HG02763 (cell line): ENCODE data around the gene PRKG1.

Source experiments
- ATAC-seq: cut with Tn5 transposase; IDR thresholded peaks from one replicate; pipeline ENCODE4 v1.9.1; 2021; ENCODE audit warnings: mild to moderate bottlenecking, moderate library complexity; ENCODE audit not compliant: unreplicated experiment

The PRKG1 gene

DNA sequence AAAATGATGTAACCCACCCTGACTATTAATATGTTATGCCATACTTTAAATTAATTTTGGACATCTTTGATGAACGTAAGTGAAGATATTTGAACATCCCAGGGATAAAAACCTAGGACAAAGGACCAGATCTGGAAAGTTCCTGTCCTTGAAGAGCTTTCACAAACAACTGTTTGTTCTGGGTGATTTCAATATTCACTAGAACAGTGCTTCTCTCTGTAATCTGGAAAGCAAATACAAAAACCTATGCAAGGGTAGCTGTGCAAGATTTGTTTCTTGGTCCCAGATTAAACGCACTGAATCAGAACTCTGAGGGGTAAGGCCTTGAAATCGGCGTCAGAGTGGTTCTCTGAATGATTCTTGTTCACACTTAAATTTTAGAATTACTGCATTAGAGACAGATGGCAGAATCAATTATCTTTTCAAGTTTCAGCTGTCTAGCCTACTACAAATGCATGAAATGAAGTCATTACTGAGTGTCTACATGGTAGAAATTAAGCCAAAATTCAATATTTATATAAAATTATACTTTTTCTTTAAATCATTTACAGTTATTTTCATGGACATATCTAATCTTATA lies 694.7 kb downstream of the PRKG1 start:
- ATAC-seq: no peak

DNA sequence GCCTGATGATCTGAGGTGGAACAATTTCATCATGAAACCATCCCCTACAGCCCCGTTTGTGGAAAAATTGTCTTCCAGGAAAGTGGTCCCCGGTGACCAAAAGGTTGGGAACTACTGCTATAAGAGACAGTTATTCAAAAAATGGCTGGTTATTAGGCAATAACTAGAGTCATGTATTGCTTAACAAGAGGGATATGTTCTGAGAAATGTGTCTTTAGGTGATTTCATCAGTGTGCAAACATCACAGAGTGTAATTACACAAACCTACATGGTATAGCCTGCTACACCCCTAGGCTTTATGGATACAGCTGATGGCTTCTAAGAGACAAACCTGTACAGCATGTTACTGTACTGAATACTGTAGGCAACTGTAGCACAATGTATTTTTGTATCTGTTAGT lies 696.4 kb downstream of the PRKG1 start:
- ATAC-seq: no peak

DNA sequence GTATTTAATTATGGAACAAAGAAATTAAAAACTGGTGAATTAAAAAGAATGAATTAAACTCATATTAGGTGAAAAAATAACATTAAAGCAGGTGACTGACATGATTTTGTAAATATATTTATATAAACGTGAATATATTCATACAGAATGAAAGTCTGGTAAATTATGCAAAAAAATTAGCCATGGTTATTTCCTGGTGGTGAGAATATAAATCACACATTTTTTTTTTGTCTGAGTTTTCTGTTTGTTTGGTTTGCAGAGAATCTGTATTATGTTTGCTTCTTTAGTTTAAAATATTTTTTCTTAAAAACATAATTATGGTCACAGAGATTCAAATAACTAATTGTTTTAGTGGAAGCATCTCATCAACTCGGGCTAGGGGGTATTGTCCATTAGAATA lies 698.1 kb downstream of the PRKG1 start:
- no peak for ATAC-seq

DNA sequence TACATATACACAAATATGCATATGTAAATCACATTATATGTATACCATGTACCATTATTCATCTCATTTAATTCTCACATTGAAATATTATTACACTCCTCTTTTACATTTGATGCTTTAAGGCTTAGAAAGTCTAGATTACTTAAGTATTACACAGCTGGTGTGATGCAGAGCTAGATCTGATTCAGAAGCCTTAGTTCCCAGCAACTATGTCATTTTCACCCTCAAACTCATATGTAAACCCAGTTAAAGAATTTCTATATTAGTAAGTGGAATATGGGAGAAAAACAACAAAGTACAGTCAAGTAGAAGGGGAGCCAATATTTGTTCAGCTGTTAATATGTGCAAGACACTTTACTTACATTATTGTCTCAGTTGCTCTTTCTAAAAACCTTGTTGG lies 699.4 kb downstream of the PRKG1 start:
- no peak for ATAC-seq

DNA sequence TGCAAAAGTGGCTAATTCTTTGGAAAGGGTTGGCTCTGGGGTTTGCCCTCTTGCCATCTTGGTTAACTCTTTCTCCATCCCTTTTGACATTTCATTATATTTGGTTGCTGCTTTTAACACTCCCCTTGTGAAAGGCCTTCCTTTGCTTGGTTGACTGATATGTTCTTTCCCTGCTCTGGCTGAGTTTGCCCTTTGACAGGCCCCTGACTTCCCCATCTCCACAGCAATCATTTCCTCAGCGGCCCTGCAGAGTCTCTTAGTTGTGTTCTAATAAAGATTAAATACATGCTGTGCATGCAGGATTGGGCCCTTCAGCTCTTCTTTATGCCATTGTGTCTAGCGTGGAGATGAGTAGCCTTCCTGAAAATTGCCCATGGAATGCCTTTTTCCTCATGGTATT lies 709.7 kb downstream of the PRKG1 start:
- ATAC-seq: no peak

DNA sequence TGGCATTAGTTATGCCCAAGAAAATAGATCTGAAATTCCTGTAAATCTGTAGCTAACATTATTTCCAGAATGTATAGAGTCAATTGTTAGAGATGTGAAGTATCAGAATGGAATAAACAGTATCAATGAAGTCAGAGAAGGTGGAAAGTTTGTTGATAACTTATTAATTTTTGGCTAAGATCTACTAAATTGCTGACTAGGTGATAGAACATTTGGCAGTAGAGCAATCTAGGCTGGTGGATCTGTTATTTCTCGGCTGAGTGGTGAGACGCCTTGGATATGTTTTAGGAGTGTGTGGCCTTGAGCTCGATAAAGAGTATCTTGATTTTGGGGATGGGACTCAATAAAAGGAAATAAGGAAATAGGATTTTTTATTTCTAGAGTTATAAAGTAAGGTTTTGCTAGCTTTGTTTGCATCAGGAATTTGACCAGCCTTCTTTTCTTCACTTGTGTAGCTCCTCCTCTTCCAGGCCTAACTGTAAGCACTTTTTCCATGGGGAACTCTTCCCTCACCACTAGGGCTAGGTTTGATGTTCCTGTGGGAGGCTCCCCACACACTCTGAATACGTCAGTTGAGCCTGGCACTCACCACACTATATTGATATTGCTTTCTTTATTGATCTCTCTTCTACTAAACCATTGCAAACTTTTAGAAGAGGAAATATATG lies 711.9 kb downstream of the PRKG1 start:
- ATAC-seq: no peak

DNA sequence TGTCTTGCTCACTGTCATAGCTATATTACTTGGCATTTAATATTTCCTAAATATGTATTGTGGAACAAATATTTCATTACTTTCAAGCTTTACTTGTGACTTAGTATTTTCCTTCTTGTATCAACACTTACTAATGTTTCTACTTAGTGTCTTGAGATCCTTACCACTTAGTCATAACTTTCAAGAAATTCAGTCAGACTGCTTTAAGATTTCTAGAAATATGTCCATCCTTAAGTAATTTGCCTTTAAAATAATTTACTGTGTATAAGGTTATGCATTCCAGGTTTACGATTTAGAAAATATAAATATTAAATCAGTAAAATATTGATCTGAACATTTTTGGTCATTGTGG lies 712.4 kb downstream of the PRKG1 start:
- no peak for ATAC-seq

DNA sequence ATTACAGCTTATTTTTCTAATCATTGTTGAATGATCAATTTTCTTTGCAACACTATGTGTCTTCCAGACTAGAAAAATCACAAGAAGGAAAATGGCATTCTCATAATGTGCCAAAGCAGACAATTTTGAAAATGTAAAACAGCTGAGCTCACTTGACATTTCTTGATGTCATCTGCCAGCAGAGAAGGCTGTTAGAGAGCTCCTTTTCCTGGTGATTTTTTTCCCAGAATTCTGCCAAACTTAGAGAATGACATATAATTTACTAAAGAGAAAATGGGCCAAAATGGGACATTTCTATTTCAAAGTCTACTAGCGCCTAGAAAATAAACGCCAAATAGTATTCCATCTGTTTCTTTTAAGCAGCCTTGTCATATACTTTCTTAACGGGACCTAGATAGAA lies 714.0 kb downstream of the PRKG1 start:
- no peak for ATAC-seq

DNA sequence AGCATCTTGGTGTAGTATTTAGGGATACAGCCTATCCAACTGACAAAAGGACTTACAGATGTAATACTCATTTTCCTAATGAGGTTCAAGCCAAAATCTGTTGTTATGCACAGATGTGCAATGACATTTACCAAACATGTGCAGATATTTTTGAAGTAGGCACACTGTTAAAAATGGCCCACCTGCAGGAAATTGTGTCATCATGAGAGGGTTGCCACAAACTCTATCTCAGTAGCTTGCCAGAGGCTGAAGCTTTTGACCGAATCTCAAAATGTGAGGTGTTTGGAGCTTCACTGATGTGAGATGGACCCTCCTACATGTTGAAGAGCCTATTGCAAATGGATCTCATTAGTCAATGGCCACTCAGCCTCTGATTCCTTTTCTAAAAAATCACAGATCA lies 714.8 kb downstream of the PRKG1 start:
- no peak for ATAC-seq

DNA sequence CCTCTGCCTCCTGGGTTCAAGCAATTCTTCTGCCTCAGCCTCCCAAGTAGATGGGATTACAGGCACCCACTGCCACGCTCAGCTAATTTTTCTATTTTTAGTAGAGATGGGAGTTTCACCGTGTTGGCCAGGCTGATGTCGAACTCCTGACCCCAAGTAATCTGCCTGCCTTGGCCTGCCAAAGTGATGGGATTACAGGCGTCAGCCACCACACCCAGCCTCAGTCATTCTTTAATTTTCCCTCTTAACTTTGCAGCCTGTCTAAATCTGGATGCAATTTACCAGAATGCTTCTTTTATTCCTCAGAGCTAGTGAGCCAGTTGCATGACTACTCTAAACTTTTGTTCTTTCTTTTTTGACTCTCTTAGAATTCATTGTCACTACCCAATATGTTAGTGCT lies 715.6 kb downstream of the PRKG1 start:
- no peak for ATAC-seq

DNA sequence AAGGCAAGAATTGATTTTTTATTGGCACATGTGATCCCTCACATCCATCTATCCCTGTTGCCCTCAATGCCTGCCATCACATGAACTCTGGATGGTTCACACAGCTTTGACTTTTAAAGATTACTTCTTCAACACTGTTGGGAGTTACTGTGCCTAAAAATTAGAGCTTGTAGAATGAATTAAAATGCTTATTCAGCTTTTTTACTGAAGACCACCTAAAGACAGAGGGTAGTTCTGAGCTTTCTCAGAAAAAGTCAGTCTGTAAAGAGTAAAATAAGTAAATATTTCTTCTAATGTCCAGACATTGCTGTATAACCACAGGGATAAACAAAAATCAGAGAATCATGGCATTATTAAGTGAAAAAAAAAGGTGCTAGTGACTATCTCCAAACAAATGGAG lies 718.4 kb downstream of the PRKG1 start:
- ATAC-seq: no peak

DNA sequence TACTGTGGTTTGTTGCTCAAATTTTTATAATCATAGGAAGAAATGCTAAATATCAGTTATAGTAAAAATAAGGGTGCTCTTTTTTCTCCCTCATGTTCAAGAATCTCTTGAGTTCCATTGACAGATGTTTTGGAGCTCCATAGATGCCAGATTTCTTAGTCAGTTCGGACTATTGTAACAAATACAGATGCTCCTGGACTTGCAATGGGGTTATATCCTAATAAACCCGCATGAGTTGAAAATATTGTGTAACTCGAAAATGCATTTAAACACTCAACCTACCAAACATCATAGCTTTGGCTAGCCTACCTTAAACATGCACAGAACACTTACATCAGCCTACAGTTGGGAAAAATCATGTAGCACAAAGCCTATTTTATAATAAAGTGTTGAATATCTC lies 725.8 kb downstream of the PRKG1 start:
- no peak for ATAC-seq

DNA sequence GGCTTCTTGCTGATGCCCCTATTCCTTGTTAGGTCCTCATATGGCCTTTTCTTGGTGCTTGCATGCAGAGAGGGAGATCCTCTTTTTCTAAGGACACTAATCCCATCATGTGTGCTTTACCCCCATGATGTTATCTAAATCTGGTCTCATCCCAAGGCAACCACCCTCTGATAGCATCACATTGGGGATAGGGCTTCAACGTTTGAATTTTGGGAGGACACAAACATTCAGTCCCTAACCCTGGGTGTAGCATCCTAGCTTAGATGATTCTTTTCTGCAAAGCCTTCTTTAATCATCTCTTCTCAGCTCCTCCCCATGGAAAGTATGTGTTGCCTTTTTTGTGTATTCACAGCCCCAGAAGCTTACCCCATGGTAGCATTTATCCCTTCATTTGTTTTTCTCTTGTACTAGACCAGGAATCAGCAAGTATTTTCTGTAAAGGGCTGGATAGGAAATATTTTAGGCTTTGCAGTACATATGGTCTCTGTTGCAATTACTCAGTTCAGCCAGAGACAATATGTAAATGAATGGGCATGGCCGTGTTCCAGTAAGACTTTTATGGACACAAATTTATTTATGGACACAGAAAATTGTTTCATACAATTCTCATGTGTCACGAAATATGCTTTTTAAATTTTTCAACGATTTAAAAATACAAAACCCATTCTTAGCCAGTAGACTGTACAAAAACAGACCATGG lies 726.6 kb downstream of the PRKG1 start:
- ATAC-seq: no peak

DNA sequence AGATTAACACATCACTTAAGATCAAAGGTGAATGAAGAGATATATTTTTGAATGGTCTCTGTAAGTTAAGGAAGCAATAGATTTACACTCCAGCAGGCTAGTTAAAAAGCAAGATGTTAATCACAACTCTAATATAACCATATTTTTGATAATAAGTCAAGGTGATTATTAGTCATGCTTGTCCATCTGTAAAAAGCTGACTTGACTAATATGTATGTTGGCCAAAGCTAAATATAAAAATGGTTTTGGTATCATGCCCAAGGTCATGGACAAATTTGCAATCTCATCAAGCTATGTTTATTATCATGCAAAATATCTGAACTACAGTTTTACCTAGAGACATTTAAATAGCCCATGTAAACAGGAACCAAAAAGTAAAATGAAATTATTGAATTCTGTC lies 727.7 kb downstream of the PRKG1 start:
- no peak for ATAC-seq

DNA sequence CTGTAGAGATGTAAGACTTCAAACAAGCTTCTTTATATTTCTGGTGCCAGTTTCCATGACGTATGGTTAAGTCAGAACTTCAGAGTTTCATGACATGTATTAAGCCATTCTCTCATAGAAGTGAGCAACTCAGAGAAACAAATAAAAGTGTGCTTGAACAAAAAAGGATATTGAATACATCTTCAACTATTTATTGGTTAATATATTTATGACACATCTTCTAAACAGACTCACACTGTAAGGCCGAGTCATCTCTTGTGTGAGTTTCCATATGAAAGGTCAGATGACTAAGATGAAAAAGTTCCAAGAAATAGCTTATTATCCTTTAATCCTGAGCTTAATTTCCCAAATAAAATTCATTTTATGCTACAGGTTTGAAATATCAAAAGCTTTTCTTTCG lies 730.6 kb downstream of the PRKG1 start:
- ATAC-seq: no peak

DNA sequence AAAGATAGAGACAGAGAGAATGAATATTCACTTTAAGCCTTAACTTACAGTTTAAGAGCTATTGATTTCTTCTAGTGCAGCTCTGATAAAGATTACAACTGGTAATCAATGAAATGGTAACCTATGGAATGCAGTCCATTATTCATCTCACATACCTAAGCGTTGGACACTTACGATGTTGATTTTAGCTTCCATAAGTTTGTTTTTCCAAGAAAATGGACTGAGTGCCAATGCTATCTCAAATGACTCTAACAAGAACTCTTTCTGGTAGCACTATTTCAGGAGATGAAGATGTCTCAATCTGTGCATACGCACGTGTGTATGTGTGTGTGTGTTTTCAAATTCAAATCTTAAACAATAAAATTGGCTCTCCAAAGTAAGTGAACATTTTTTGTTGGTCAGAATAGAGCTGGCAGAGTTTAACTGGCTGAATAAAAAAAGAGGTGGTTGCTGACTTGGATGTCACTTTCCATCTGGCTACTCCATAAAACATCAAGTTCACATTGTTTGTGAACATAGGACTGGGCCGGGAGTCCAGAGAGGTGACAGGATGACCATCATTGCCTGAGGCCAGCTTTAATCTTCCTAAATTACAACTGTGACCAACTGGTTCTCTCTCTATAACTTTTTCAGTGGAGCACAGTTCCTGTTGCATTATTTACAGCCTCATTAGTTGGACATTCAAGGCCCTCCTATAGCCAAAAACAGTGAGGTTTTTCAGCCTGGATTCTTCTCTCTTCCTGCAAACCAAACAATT lies 732.0 kb downstream of the PRKG1 start:
- ATAC-seq: no peak

DNA sequence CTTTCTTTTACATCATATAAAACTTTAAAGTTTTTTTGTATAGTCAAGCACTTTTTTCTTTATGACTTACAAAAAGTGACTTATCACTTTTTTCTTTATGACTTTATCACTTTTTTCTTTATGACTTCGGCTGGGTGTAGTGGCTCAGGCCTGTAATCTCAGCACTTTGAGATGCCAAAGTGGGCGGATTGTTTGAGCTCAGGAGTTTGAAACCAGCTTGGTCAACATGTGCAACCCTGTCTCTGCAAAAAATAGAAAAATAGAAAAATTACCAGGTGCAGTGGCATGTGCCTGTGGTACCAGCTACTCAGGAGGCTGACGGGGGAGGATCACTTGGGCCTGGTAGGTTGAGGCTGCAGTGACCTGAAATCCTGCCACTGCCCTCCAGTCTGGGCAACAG lies 733.9 kb downstream of the PRKG1 start:
- ATAC-seq: no peak

DNA sequence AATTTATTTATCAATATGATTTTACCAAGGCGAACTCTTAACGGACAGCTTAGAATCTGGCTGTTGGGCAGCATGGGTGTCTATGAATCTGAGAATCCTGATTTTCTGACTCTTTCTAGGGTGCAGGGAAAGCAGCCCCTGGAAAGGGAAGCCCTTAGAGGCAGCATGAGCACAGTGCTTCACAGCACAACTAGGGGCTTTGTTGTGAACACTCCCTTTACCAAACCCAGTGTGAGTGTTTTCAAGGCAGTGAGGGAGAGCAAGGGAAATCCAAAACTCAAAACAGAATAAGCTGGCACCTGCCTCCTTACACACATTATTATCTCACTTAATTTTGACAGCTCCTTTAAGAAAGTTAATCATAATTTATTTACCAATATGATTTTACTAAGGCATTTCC lies 741.4 kb downstream of the PRKG1 start:
- ATAC-seq: no peak

DNA sequence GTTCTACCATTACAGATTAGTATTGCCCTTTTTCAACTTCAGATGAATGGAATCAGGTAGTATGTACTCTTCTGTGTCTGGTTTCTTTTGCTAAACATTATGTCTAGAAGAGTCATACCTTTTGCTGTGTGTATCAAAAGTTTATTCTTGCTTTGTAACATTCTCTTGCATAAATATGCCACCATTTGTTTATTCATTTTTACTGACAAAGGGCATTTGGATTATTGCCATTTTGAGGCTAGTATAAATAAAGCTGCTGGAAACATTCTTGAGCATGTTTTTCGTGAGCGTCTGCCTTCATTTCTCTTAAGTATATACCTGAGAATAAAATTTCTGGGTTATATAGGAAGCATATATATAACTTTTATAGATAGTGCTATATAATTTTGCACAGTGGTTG lies 746.8 kb downstream of the PRKG1 start:
- ATAC-seq: no peak

DNA sequence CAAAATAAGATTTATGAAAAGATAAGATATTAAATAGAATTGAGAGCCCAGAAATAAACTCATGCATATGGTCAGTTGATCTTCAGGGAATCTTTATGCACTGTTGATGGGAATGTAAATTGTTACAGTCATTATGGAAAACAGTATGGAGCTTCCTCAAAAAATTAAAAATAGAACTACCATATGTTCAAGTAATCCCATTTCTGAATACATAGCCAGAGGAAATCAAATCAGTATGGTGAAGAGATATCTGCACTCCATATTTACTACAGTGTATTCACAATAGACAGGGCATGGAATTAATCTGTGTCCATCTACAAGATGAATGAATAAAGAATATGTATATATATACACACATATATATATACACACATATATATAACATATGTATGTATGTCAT lies 747.5 kb downstream of the PRKG1 start:
- ATAC-seq: no peak

DNA sequence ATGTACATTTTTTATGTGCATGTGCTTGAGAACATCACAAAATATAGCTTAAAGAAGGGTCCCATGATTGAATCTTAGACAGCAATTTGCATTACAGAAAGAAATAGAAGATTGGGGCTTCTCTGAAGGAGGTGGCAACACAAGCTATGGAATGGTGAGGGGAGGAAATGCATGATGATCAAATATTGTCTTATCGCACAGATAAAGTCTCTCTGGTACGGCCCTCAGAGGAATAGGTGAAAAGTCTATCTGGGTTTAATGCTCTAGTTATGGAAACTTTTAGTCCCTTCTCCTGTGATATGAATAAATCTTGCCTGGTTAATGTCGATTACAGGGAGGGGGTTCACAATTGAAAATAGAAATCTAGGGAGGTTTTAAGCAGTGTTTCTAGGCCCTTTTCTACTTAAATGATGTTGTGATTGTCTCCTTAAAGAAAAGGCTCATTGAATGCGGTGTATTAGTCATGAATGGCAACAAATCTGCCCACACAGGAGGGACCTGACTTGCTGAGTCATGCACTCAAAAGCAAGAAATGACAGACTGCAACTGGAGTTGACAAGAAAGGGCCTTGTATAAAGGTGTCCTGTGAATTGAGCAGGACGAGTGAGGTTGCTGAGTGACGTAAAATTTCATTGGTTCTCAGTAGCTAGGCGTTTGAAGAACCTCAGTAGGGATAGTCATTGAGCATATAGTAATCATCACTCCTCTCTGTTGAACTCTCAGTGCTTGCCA lies 758.5 kb downstream of the PRKG1 start:
- ATAC-seq: peak; percentile 86
